Skeletal muscle tissue (tissue), 4 donors: ENCODE results near the gene MYH10. TPM values are rescaled to one million over a fixed set of nuclear protein-coding genes. Genes with fewer than 3 reads are reported as not detected.
A peak's percentile ranks its signal among the peaks of the same experiment; 100 is the strongest.

ENCODE experiments used
- H3K27ac ChIP-seq: one replicate; pipeline ENCODE4 v1.7.0; 2013; ENCODE audit warnings: mild to moderate bottlenecking, low read depth, low read length, inconsistent platforms
- H3K27me3 ChIP-seq, 3 donors: one replicate each; pipeline ENCODE4 v1.7.0; 2013; ENCODE audit warnings: low read length in 3 of 3; ENCODE audit not compliant: control insufficient read depth in 3 of 3, insufficient read depth in 3 of 3
- H3K36me3 ChIP-seq, 3 donors: one replicate each; pipeline ENCODE4 v1.7.0; 2013; ENCODE audit warnings: low read length in 3 of 3; ENCODE audit not compliant: control insufficient read depth in 3 of 3, insufficient read depth in 3 of 3
- H3K4me1 ChIP-seq, 3 donors: one replicate each; pipeline ENCODE4 v1.7.0; 2013; ENCODE audit warnings: low read length in 3 of 3, mild to moderate bottlenecking in 3 of 3; ENCODE audit not compliant: control insufficient read depth in 3 of 3, insufficient read depth in 3 of 3
- H3K4me3 ChIP-seq, 3 donors: one replicate each; pipeline ENCODE4 v1.7.0; 2013; ENCODE audit warnings: low read length in 3 of 3
- H3K9ac ChIP-seq, 3 donors: one replicate each; pipeline ENCODE4 v1.7.0; 2013; ENCODE audit warnings: low read length in 3 of 3, mild to moderate bottlenecking in 3 of 3, moderate library complexity in 2 of 3, low read depth in 1 of 3
- H3K9me3 ChIP-seq, 3 donors: one replicate each; pipeline ENCODE4 v1.7.0; 2013; ENCODE audit warnings: low read length in 3 of 3; ENCODE audit not compliant: control insufficient read depth in 3 of 3
- total RNA-seq: library from RNA; depleted of rRNA; stranded (reverse); fragments of >200 nt; gene quantifications from one replicate; pipeline ENCODE4 v1.2.3, GENCODE V29; 2014
- donor health status: Osteomylitis.

MYH10 gene
- total RNA-seq, 1 donor from 2014 or later: 72.0 TPM

- H3K36me3 ChIP-seq: peaks cover 39 to 54% (median 48%) of the 10 kb centered on the region in 3 donors
- H3K4me1 ChIP-seq: peaks cover 31 to 42% (median 34%) of the 10 kb centered on the region in 3 donors
- no peak overlapping the region for H3K27ac ChIP-seq
- no peaks in the 10 kb centered on the region for H3K27me3 ChIP-seq
- H3K9me3 ChIP-seq: no peaks in the 10 kb centered on the region
- H3K4me3 ChIP-seq: no peak overlapping the region
- no peak overlapping the region for H3K9ac ChIP-seq
Observed at GRCh38 chr17:8465759-8466158, 164.8 kb downstream of the MYH10 start.

DNA sequence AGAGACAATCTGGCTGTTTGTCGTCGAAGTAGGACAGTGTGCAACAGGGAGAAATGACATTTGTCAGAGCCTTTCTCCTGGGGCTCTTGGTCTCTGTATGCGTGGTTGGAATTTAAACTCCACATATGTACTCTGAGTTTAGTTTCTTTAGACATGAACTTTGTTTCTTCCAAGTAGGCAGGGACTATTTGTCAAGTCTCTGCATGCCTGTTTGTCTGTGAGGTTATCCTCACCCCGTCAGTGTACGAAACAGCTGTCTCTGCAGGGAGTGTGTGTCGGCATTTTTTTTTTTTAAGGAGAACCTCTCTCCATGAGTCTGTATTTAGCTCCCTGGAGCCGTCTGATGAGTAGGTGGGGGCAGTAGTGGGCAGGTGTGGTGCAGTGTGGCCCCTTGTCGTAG lies 165.2 kb downstream of the MYH10 start:
- Histone ChIP-seq H3K9me3 (no peaks in the 10 kb centered on the region), H3K27me3 (no peaks in the 10 kb centered on the region), H3K4me1 (peaks cover 27 to 38% (median 30%) of the 10 kb centered on the region in 3 donors), H3K27ac (no peak overlapping the region), H3K9ac (no peak overlapping the region), H3K4me3 (no peak overlapping the region), H3K36me3 (peaks cover 43 to 58% (median 52%) of the 10 kb centered on the region in 3 donors)

- Histone ChIP-seq H3K4me1 (peaks cover 23 to 34% (median 26%) of the 10 kb centered on the region in 3 donors), H3K36me3 (peaks cover 46 to 62% (median 56%) of the 10 kb centered on the region in 3 donors), H3K9ac (no peak overlapping the region), H3K27me3 (no peaks in the 10 kb centered on the region), H3K9me3 (no peaks in the 10 kb centered on the region), H3K27ac (no peak overlapping the region), H3K4me3 (no peak overlapping the region)
Observed at GRCh38 chr17:8464941-8465340, 165.6 kb downstream of the MYH10 start.

DNA sequence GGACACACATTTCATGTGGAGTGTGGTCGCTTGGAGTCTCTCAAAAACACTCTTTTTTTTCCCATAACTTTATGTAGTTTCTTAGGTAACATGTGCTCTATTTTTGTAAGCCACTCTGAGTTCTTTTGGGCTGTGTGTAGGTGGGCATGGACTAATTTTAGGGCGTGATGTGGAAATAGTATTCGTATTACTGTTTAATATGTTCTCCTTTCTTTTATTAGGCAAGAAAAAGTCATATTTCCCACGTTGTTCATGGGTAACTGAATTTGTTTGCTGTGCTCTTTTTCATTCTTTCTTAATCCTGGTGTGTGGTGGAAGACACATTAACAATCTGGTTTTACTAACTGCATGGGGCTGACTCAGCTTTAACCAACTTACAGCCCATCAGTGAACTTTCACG lies 167.4 kb downstream of the MYH10 start:
- Histone ChIP-seq H3K4me1 (peaks cover 17 to 25% (median 22%) of the 10 kb centered on the region in 3 donors), H3K9ac (no peak overlapping the region), H3K27ac (no peak overlapping the region), H3K4me3 (no peak overlapping the region), H3K36me3 (peaks cover 53 to 65% (median 63%) of the 10 kb centered on the region in 3 donors), H3K27me3 (no peaks in the 10 kb centered on the region), H3K9me3 (no peaks in the 10 kb centered on the region)

GRCh38 chr17:8462564-8462963 lies 168.0 kb downstream of the MYH10 start:
- Histone ChIP-seq H3K4me3 (no peak overlapping the region), H3K36me3 (peaks cover 52 to 65% (median 62%) of the 10 kb centered on the region in 3 donors), H3K9me3 (no peaks in the 10 kb centered on the region), H3K9ac (peak overlapping the region in 1 of 3 donors; percentile 21), H3K27me3 (no peaks in the 10 kb centered on the region), H3K4me1 (peaks cover 16 to 22% (median 21%) of the 10 kb centered on the region in 3 donors), H3K27ac (no peak overlapping the region)

DNA sequence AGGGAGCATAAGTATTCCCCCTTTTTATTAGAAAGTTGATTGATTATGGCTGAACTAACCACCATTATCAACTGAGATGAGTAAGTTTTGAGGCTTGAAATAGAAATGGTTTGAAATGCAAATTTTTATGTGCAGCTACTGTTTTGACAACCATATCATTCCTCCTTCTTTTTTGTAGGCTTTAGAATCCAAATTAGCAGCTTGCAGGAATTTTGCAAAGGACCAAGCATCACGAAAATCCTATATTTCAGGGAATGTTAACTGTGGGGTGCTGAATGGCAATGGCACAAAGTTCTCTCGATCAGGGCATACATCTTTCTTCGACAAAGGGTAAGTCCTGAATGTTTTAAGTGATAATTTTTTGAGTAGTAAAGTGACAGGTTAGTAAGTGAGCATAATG lies 170.7 kb downstream of the MYH10 start:
- Histone ChIP-seq H3K36me3 (peaks cover 52 to 72% (median 63%) of the 10 kb centered on the region in 3 donors), H3K9ac (no peak overlapping the region), H3K27ac (no peak overlapping the region), H3K4me3 (no peak overlapping the region), H3K27me3 (no peaks in the 10 kb centered on the region), H3K9me3 (no peaks in the 10 kb centered on the region), H3K4me1 (peaks cover 4 to 10% (median 9%) of the 10 kb centered on the region in 3 donors)

GRCh38 chr17:8459107-8459506 lies 171.4 kb downstream of the MYH10 start:
- Histone ChIP-seq H3K27me3 (no peaks in the 10 kb centered on the region), H3K27ac (no peak overlapping the region), H3K36me3 (peaks cover 49 to 69% (median 69%) of the 10 kb centered on the region in 3 donors), H3K4me3 (no peak overlapping the region), H3K9me3 (no peaks in the 10 kb centered on the region), H3K9ac (no peak overlapping the region), H3K4me1 (peaks cover 0 to 6% (median 5%) of the 10 kb centered on the region in 3 donors)

- Histone ChIP-seq H3K27me3 (no peaks in the 10 kb centered on the region), H3K4me3 (no peak overlapping the region), H3K9me3 (no peaks in the 10 kb centered on the region), H3K4me1 (peaks cover 0 to 5% (median under 1%) of the 10 kb centered on the region in 3 donors), H3K27ac (no peak overlapping the region), H3K9ac (no peak overlapping the region), H3K36me3 (peaks cover 49 to 60% (median 60%) of the 10 kb centered on the region in 3 donors)
Observed at GRCh38 chr17:8458128-8458527, 172.4 kb downstream of the MYH10 start.

DNA sequence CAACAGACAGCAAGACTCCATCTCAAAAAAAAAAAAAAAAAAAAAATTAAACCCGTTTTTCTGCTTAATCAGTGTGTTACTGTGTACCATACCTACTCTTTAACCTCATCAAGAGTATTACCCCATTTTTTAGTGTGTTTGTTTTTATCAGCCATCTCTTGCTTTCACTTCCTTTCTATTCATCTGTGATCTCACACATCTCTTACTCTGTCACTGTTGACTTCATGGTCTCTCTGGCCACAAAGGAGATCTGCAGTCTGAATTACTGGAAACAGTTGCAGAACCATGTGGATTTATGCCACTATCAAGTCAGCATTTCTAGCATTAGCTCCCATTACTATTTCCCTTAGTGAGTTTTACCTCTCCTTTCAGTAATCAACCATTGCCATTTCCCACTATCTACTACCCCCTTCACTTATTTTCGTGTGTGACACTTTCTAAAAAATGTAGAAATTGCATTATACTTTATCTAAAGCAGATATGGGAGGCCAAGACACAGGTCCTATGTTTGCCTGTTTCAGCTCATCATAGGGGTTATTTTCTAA lies 174.8 kb downstream of the MYH10 start:
- Histone ChIP-seq H3K27me3 (no peaks in the 10 kb centered on the region), H3K9me3 (no peaks in the 10 kb centered on the region), H3K27ac (no peak overlapping the region), H3K4me1 (peaks cover 0 to 2% (median 0%) of the 10 kb centered on the region in 3 donors), H3K36me3 (peaks cover 37 to 54% (median 52%) of the 10 kb centered on the region in 3 donors), H3K4me3 (no peak overlapping the region), H3K9ac (no peak overlapping the region)

DNA sequence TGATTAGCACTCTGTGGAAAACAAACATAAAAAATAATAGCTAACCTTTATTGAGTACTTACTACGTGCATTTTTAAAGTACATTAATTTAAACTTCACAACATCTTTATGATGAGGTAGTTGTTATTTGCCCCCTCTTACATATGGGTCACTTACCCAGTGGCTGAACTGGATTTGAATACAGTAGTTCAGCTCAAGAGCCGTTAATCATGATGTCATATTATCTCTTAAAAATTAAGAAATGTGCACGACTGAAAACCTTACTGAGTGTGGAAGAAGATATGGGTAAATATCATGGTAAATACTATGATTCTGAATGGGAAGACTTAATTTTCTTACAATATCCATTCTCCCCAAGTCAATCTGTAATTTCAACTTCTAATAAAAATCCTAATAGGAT lies 177.2 kb downstream of the MYH10 start:
- no peak overlapping the region for H3K4me3 ChIP-seq
- no peaks in the 10 kb centered on the region for H3K9me3 ChIP-seq
- H3K27ac ChIP-seq: no peak overlapping the region
- peaks cover 37 to 57% (median 49%) of the 10 kb centered on the region in 3 donors for H3K36me3 ChIP-seq
- no peak overlapping the region for H3K9ac ChIP-seq
- peaks cover 0 to 2% (median 0%) of the 10 kb centered on the region in 3 donors for H3K4me1 ChIP-seq
- H3K27me3 ChIP-seq: no peaks in the 10 kb centered on the region
